ENCODE measurements around the gene SLC47A2. TPM values are rescaled to one million over a fixed set of nuclear protein-coding genes. Genes with fewer than 3 reads are reported as not detected.

SLC47A2 gene
- total RNA-seq, 1 donor from 2014 or later = not detected

DNA sequence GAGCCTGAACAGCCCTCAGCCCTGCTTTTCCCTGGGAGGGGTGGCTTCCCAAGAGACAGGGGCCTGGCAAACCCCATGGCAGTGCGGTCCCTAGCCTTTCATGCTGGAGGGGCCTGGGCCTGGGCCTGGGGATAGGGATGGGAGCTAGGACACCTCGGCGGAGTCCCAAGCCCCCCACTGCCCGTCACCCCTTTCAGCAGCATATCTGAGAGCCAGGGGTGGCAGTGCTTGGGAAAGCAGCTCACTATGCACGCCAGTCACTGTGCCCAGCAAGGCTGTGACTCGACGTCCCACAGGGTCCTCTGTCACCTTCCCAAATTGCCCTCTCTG is 612 bp upstream of the SLC47A2 start:
- intact Hi-C loops (cut with DNase I) = no loop called here
- no peak for DNase-seq
- no peak for ATAC-seq (ENCODE audit: poor library complexity)

DNA sequence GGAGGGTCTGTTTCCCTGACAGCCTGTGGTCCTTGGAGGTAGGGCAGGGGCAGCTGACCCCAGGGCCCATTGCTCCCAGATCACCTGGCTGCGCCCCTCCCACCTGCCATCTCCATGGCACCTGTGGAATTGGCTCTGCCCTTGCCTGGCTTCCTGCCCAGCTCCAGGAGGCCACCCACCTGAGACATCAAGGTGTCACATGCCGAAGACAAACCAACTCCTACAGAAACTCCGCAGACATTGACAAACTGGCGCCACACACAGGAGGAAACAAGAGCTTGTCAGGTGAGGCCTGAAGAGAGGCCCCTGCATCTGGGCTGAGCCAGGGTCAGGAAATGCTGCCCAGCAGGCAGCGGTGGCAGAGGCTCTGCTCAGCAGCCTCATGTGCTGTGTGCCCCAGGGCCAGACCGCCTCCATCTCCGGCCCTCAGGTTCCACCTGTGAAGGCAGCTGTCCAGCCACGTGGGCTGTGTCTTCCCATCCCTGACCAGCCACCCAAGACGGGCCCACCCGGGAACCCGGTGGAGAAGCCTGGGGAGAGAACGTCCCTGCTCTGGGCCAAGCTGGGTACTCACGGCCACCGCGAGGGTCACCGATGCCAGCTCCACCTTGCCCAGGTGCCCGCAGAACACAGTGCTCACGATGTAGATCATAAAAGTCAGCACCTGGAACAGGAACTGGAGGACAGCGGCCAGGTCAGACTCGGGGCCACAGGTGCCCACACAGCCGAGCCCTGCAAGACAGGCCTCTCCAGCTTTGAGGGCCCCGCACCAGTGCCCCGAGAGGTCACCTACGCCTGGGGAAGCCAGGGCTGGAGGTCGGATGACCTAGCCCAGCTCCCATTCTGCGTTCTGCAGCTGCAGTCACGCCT is 1.6 kb downstream of the SLC47A2 start:
- DNase-seq (peak; percentile 35), ATAC-seq (ENCODE audit: poor library complexity) (no peak)
- intact Hi-C loops (cut with DNase I) = no loop called here

DNA sequence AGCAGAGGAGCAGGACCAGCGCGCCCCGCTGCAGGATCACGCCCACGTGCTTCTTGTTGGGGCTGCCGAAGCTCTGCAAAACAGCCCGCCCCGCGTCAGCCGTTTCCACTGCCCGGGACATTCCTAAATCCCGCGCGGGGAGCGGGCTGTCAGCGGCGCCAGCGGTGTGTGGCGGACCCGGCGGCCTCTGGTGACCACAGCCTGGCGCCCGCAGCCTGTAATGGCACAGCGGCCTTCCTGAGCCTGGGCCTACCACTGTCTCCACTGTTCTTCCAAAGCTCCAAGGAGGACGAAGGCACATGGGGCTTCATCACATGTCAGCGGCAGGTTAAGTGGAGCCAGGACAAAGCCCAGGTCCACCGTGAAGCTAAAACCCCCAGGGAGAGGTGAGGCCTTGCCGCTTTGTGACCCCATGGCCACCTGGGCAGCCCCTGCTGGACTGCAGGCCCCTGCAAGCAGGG is 2.5 kb downstream of the SLC47A2 start:
- DNase-seq (no peak), ATAC-seq (ENCODE audit: poor library complexity) (no peak)
- intact Hi-C loops (cut with DNase I) = no loop called here

DNA sequence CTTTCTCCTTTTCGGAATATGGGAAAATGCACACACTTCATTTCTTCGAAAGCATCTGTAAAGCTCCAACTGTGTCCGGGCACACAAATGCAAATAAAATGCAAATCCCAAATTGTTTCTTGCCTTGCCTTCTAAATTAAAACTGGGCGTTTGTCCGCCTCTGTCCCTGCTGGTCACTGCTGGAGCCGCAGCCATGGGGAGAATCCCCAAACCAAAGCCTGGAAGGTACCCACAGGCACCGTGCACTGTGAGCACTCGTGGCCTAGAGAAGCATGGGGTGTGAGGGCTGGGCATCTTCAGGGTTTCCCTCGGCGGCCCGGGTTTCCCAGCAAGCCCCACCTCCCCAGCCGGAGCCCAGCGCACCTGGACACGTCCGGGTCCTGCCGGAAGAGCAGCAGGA is 2.9 kb downstream of the SLC47A2 start:
- ATAC-seq (ENCODE audit: poor library complexity) (no peak), DNase-seq (no peak)
- intact Hi-C loops (cut with DNase I) = no loop called here

DNA sequence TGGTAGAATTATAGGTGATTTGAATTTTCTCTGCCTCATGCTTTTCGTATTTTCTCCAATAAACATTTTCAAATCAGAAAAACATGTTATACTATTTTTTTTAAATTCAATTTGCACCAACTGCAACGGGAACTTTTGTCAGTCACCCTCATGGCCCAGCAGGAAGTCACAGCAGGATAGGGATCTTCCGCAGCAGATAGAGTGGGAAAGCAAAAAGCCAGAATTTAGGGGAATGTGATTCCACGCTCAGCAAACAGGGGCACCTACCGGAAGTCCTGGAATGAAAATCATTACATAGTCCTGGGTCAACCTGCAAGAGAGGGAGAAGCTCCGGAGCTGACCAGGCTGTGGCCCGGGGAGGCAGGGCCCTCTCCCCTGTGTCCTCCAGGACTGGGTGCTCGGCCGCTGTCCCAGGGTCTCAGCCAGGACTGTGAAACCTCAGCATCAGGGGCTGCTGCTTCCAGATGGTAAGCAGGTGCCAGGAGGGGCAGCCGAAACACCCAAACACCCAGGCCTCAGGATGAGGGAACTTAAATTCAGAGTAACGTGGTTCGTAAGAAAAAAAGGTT is 3.9 kb downstream of the SLC47A2 start:
- ATAC-seq (ENCODE audit: poor library complexity) (no peak), DNase-seq (no peak)
- intact Hi-C loops (cut with DNase I) = no loop called here

DNA sequence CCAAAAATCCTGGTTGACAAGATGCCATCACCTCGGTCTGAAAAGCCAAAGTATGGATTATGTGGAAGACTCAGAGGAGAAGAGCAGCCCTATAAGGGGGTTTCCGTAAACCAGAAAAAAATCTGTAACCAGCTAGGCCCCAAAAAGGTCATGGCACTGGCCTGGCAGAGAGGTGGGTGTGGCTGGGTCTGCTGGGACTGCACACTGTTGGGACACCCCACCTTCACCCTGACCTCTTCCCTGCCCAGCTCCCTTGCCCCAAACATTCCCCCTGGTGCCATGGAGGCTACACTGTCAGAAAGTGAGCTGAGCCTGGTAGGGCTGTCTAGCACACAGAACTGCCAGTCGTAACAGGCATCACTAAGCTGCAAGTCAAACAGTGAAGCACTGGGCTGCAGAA is 6.5 kb downstream of the SLC47A2 start:
- intact Hi-C loops (cut with DNase I) = no loop called here
- ATAC-seq (ENCODE audit: poor library complexity) (no peak), DNase-seq (no peak)

DNA sequence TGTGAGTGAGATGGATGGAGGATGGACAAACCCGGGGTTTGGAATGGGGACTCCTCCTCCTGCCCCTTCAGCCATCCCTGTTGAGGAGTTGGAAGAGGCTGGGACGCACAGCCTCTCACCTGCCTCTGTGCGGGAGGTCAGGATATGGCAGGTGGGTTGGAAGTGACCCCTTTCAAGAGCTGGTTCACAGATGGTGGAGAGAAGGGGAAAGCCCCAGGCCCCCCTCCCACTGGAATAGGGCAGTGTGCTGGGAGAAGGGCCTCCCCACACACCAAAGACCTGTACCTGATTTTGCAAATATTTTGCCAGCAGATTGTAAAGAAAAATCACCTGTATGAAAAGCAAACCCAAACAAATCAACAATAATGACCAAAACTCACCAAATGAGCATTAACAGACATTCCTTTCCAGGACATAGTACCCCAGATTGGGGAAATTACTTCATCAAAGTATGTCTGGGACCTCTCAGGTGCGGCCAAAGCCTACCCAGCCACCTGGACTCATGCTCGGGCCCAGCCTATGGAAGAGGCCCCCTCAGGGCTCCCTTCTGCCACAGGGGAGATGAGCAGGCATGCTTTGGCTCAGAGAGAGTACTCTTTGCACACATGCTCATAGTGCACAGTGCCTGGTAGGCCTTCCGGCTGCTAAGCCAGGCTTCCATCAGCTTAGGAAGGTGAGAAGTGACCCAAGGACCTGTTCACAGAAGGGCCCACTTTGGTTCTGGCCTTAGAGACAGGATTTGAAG is 7.8 kb downstream of the SLC47A2 start:
- ATAC-seq (ENCODE audit: poor library complexity) (no peak), DNase-seq (no peak)
- intact Hi-C loops (cut with DNase I) = no loop called here

DNA sequence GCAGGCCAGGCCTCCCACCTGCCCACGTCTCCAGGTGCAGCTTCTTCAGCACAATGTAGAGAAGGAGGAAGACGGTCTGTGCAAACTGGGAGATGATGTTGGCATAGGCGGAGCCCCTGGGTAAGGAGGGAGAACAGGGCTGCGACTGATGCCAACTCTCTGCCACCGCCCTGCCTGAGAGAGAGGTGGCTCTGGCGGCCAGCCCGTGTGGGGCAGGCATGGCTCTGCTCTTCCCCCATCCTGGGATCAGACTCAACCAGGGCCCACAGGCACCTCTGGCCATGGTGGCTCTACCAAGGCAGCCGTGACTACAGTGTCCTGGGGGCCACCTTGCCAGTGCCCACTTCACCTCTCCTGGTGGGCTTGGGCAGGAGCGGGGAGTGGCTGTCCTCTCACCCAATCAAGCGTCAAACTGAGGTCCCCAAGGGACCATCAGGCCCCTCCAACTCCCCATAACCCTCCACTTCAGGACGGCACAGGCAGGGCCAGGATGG is 8.6 kb downstream of the SLC47A2 start:
- intact Hi-C loops (cut with DNase I) = no loop called here
- ATAC-seq (ENCODE audit: poor library complexity) (peak; percentile 61), DNase-seq (peak; percentile 58)

DNA sequence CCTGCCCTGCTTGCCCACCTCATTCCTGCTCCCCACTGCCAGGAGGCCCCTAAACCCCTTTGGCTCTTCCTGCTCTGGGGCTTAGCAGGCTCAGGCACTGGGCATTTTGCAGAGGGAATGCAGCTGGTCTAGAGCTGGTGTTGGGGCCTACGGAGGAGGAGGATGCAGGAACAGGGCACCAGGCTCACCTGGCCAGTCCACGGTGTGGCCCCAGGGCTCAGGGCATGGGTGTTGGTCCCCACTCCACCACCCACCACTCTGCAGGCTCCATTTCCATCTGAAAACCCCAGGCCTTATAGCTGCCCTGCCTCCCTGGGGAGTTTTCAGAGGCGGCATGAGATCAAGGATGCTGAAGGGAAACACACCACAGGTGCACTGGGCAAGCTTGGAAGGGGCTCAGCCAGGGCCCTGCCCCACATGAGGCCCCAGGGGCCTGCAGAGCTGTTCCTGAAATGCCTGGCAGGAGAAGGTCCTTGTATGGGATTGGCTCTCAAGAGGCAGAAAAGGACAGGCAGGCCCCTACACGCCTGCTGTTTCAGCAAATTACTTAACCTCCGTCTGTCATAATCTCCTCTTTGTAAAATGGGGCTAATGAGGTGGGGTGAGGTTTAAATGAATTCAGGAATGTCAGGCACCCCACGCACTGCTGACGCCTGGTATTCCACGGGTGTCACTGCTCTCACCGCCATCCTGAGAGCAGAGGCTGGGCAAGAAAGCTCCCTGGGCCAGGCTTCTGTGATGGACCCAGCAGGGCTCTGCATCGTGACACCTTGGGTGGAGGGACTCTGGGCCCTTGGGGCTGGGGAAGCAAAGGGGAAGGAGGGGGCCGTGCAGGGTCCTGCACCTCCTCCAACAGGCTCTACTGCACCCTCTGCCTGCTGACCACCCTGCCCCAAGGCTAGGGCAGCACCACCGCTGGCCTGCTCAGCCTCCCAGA is 9.3 kb downstream of the SLC47A2 start:
- DNase-seq (no peak), ATAC-seq (ENCODE audit: poor library complexity) (no peak)
- intact Hi-C loops (cut with DNase I) = no loop called here

DNA sequence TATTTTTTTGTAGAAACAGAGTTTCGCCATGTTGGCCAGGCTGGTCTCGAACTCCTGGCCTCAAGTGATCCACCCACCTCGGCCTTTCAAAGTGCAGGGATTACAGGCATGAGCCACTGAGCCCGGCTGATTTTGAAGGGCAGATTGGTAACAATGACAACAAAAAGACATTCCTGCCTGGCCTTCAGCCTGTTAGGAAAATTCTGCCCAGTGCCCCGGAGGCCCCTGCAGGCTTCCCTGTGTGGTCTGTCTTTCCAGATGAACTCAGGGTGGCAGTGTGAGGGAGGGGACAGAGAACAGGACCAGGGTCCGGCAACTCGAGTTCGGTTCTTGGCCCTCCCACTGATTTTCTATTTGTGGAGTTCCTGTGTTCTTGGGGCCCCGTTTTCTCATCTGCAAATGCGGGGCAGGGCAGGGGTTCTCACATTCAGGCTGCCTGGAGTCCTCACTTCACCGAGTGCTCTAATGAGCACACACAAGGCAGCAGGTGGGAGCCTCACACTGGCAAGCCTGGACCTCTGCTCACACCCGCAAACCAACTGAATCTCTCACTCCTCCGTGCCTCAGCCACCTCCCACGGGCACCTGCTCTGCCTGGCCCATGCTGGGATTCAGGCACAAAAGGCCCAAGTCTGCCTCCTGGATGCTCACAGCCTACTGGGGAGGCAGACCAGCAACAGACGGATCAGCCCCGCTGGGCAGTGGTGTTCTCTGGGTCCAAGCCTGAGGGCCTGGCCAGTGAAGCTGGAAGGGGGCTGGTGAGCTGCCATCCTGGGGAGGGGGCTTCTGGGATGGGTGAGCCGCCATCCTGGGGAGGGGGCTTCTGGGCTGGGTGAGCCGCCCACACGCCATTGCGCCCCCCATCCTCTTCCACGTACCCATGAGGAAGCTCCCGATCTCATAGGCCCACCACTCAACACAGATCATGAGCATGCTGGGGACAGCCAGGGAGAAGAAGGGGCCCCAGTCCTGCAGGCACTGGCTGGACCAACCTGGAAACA is 10.3 kb downstream of the SLC47A2 start:
- DNase-seq (no peak), ATAC-seq (ENCODE audit: poor library complexity) (no peak)
- intact Hi-C loops (cut with DNase I) = no loop called here

DNA sequence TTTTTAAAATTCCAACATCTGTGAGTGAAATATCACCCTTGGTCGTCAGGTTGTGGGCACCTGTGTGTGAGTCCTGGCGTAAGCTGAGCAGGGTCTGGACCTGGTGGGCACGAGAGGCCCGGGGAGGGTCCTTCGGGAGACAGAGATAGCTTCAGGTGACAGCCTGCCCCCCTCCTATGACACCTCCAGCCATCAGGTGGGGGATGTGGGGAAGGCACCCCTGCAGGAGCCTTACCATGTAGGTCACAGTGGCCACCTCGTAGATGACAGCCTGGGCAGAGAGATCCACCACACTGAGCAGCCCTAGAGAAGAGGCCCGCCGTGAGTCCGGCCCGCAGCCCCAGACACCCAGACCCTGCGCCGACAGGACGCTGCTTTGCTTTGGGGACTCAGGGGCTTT is 11.2 kb downstream of the SLC47A2 start:
- DNase-seq = no peak
- intact Hi-C loops (cut with DNase I) = no loop called here
- no peak for ATAC-seq (ENCODE audit: poor library complexity)

DNA sequence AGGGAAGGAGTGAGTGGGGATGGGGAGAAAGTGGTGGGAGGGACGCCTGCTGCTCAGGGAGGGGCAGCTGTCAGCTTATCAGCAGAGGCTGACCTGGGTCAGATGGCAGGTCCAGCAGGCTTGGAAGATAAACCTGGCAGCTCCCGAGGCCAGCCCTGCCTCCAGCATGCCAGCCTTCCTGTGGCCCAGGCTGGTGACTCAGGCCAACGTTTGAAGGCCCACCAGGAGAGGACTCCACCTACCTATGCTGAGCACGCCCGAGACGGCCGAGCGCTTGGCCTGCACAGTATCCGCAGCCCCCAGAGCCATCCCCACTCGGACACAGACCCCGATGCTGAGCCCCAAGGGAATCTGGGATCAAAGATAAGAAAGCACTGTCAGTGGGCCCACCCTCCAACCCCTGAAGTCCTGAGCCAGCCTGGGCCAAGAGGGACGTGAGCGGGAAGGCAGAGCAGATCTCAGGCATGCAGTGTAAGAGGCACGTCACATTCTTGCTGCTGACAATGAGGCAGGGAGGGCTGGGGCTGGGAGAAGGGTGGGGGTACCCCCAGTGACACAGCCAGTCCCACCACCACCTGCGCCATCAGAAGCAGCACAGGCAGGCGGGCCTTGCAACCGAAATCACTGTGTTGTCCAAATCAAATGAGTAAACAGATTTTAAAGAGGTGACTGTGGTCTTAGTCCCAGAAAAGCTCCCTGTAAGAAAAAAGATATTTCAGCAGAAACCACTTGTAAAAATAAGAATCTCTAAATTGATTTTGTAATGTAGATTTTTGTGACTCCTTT is 12.4 kb downstream of the SLC47A2 start:
- no peak for DNase-seq
- ATAC-seq (ENCODE audit: poor library complexity) = peak; percentile 69
- intact Hi-C loops (cut with DNase I) = no loop called here

DNA sequence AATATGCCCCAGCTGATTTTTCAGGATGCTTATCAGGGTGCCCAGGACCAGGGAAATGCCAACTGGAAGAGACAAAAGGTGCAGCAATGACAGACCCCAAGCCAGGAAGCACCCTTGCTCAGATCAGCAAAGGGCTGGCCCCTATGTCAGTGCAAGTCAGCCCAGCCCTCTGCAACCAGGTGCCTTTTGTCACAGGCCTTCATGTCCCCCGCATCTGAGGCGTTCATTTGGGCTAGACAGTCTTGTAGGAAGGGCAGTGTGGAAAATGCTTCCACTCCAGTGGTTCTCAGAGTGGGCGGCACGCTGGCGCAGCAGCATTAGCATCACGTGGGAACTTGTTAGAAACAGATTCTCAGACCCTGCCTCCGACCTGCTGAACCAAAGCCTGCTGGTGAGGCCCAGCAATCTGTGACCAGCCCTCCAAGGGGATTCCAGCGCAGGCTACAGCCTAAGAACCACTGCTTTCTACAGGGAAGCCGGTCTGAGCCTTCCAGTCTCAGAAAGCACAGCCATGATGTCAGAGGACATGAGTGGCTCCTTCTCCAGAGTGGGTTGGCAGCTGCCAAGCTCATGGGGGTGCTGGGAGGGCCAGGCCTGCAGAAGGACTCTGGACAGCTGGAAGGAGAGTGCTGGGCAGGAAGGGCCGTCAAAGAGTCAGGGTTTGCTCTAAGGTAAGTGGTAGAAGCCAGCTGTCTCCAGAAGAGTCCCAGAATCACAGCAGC is 13.1 kb downstream of the SLC47A2 start:
- peak; percentile 71 for ATAC-seq (ENCODE audit: poor library complexity)
- intact Hi-C loops (cut with DNase I) = no loop called here
- no peak for DNase-seq

DNA sequence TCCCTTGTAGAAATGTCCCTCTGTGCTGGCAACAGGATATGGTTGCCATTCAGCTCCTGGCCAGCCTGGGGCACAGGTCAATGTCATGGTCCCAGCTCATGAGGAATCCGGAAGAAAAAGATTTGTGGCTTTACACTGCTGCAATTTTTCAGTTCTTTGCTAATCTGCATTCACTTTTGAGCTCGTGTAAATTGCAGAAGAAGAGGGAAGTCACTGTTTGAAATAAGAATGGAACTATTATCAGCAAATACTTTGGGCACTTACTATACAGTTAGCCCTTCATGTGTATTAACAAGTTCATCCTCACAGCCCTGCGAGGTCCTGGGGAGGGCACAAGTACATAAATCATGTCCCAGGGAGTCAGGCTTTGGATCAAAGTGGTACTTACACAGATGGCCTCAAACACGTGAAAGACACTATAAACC is 14.2 kb downstream of the SLC47A2 start:
- no peak for ATAC-seq (ENCODE audit: poor library complexity)
- intact Hi-C loops (cut with DNase I) = no loop called here
- DNase-seq = no peak

DNA sequence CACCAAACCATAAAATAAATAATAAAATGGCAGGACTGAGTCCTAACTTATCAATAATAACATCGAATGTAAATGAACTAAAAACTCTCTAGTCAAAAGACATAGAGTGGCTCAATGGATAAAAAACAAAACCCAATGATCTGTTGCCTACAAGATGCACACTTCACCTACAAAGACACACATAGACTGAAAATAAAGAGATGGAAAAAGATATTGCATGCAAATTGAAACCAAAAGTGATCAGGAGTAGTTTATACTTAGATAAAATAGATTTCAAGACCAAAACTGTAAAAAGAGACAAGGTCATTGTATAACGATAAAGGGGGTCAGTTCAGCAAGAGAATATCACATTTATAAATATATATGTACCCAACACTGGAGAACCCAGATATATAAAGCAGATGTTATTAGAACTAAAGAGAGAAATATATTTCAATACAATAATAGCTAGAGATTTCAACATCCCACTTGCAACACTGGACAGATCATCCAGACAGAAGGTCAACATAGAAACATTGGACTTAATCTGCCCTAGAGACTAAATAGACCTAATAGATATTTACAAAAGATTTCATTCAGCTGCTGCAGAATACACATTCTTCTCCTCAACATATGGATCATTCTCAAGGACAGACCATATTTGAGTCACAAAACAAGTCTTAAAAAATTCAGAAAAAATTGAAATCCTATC is 29.8 kb downstream of the SLC47A2 start:
- DNase-seq = no peak
- ATAC-seq (ENCODE audit: poor library complexity) = no peak
- intact Hi-C loops (cut with DNase I) = no loop called here
